ENCODE results near the gene PARG.

- TF ChIP-seq, protein P1, sequence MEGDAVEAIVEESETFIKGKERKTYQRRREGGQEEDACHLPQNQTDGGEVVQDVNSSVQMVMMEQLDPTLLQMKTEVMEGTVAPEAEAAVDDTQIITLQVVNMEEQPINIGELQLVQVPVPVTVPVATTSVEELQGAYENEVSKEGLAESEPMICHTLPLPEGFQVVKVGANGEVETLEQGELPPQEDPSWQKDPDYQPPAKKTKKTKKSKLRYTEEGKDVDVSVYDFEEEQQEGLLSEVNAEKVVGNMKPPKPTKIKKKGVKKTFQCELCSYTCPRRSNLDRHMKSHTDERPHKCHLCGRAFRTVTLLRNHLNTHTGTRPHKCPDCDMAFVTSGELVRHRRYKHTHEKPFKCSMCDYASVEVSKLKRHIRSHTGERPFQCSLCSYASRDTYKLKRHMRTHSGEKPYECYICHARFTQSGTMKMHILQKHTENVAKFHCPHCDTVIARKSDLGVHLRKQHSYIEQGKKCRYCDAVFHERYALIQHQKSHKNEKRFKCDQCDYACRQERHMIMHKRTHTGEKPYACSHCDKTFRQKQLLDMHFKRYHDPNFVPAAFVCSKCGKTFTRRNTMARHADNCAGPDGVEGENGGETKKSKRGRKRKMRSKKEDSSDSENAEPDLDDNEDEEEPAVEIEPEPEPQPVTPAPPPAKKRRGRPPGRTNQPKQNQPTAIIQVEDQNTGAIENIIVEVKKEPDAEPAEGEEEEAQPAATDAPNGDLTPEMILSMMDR (IDR thresholded peaks at IDR 0.05; ENCODE audit: low read length), result no peak
- no peak for TF ChIP-seq EZH2 (optimal IDR thresholded peaks at IDR 0.05; ENCODE audit: low read depth, low read length)
- no peak for TF ChIP-seq EZH2phosphoT487 (IDR thresholded peaks at IDR 0.05; ENCODE audit: low read length)
Measured at GRCh38 chr10:49784681-49785080, 157.1 kb downstream of the PARG start.

Data from MM.1S (cell line).